ENCODE data around the gene ACER1. TPM values are rescaled to one million over a fixed set of nuclear protein-coding genes. Genes with fewer than 3 reads are reported as not detected.

Gene ACER1
- total and polyA plus RNA-seq, 10 of the 15 experiments (the other 5 are each of a cell fraction or from before 2014, with no cell fraction given) = not detected

- TF ChIP-seq MAX (IDR thresholded peaks at IDR 0.05; ENCODE audit: low read depth, low read length) = no peak
- TF ChIP-seq, protein P1, sequence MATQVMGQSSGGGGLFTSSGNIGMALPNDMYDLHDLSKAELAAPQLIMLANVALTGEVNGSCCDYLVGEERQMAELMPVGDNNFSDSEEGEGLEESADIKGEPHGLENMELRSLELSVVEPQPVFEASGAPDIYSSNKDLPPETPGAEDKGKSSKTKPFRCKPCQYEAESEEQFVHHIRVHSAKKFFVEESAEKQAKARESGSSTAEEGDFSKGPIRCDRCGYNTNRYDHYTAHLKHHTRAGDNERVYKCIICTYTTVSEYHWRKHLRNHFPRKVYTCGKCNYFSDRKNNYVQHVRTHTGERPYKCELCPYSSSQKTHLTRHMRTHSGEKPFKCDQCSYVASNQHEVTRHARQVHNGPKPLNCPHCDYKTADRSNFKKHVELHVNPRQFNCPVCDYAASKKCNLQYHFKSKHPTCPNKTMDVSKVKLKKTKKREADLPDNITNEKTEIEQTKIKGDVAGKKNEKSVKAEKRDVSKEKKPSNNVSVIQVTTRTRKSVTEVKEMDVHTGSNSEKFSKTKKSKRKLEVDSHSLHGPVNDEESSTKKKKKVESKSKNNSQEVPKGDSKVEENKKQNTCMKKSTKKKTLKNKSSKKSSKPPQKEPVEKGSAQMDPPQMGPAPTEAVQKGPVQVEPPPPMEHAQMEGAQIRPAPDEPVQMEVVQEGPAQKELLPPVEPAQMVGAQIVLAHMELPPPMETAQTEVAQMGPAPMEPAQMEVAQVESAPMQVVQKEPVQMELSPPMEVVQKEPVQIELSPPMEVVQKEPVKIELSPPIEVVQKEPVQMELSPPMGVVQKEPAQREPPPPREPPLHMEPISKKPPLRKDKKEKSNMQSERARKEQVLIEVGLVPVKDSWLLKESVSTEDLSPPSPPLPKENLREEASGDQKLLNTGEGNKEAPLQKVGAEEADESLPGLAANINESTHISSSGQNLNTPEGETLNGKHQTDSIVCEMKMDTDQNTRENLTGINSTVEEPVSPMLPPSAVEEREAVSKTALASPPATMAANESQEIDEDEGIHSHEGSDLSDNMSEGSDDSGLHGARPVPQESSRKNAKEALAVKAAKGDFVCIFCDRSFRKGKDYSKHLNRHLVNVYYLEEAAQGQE (IDR thresholded peaks at IDR 0.05; ENCODE audit: low read depth, low read length) = no peak
Measured at GRCh38 chr19:6375411-6376010, 42.1 kb upstream of the ACER1 start, which contains the start of gene PSPN (continued).

- POLR2A ChIA-PET = no interaction called here
- H4K20me1 ChIP-seq (ENCODE audit: control insufficient read depth, insufficient read depth) = no peaks in the 10 kb centered on the region
- no peaks in the 10 kb centered on the region; the same call in 2 of the 3 replicates for H3K9me3 ChIP-seq (replicated peaks; ENCODE audit: control insufficient read depth, insufficient read depth, low read length)
- H3K36me3 ChIP-seq (ENCODE audit: control insufficient read depth in 2 of 2, insufficient read depth in 2 of 2, low read length in 1 of 2) = peaks cover 1 to 3% of the 10 kb centered on the region in 2 experiments; a peak in 3 of 4 replicates
- no peaks in the 10 kb centered on the region for H3K27me3 ChIP-seq (replicated peaks in 1 of 2; ENCODE audit: control insufficient read depth in 2 of 2, insufficient read depth in 2 of 2, low read length in 1 of 2)
- intact Hi-C loops (cut with micrococcal nuclease; ENCODE audit: unreplicated experiment) = no loop called here
- H3K79me2 ChIP-seq (ENCODE audit: control insufficient read depth, insufficient read depth, low read length) = no peaks in the 10 kb centered on the region; the same call in 1 of the 2 replicates
- TF ChIP-seq SRF (IDR thresholded peaks at IDR 0.05; ENCODE audit: low read depth in 2 of 2, low read length in 2 of 2) (0 out of 4 replicates have a peak, but pooled peaks of 1 of the 2 experiments have one; percentile 15), POLR2AphosphoS2 (IDR thresholded peaks at IDR 0.05; ENCODE audit: low read depth, low read length) (no peak)
- H3K27ac ChIP-seq (ENCODE audit: control insufficient read depth, insufficient read depth) = no peak overlapping the region
- no peak overlapping the region for H2AFZ ChIP-seq (ENCODE audit: control insufficient read depth, low read depth, low read length)
- no peak for FAIRE-seq
- H3K4me3 ChIP-seq = no peak overlapping the region
- CTCF ChIA-PET = no interaction called here
- H3K4me1 ChIP-seq (ENCODE audit: control insufficient read depth, insufficient read depth, low read length) = peaks cover 2% of the 10 kb centered on the region; the same call in 1 of the 2 replicates
- RAD21 ChIA-PET (ENCODE audit: unreplicated experiment) = no interaction called here
- H3K4me2 ChIP-seq (ENCODE audit: control insufficient read depth, insufficient read depth) = no peak overlapping the region
- DNase-seq (ENCODE audit: low read depth, low spot score) = no peak
- no peak for ATAC-seq
- TSS peak; percentile 64 for BruUV-seq (replicated peaks)
- SMC1A ChIA-PET (ENCODE audit: uncharacterized antibody, unreplicated experiment) = no interaction called here
- in situ Hi-C loops (cut with MboI) = no loop called here
- 94% methylated on average over 29 of the region's 29 CpGs for WGBS (ENCODE audit: insufficient coverage, insufficient replicate concordance, low lambda C conversion rate, missing lambda C conversion rate)
- no peak overlapping the region for H3K9ac ChIP-seq (ENCODE audit: control insufficient read depth, insufficient read depth, low read length)
Measured at GRCh38 chr19:6374711-6375410, 41.4 kb upstream of the ACER1 start.
